HepG2 (cell line): Measurements from ENCODE around the gene KIF27. TPM values are rescaled to one million over a fixed set of nuclear protein-coding genes. Genes with fewer than 3 reads are reported as not detected.

Experiments
- KDM5B ChIP-seq: sonication (generic); formaldehyde crosslinking; IDR thresholded peaks from 2 replicates; pipeline ENCODE4 v1.4.0; 2020; ENCODE audit warnings: missing genetic modification reagents, mild to moderate bottlenecking, borderline replicate concordance
- NRL ChIP-seq: sonication (generic); formaldehyde crosslinking; IDR thresholded peaks from 2 replicates; pipeline ENCODE4 v1.5.0; 2020; ENCODE audit warnings: missing genetic modification reagents, mild to moderate bottlenecking, moderate library complexity, borderline replicate concordance
- POGZ ChIP-seq: sonication (generic); formaldehyde crosslinking; IDR thresholded peaks from 2 replicates; pipeline ENCODE4 v1.4.0; 2020; ENCODE audit warnings: mild to moderate bottlenecking, missing genetic modification reagents
- SIN3A ChIP-seq: IDR thresholded peaks from 2 replicates; pipeline ENCODE4 v1.6.1; 2011; ENCODE audit warnings: low read depth, mild to moderate bottlenecking, control low read depth, low read length, borderline replicate concordance
- XBP1 ChIP-seq: sonication (generic); formaldehyde crosslinking; IDR thresholded peaks from 2 replicates; pipeline ENCODE4 v1.5.0; 2020; ENCODE audit warnings: missing genetic modification reagents
- ZIK1 ChIP-seq: sonication (generic); formaldehyde crosslinking; IDR thresholded peaks from 2 replicates; pipeline ENCODE4 v1.5.0; 2020; ENCODE audit warnings: mild to moderate bottlenecking, low read depth, missing genetic modification reagents, borderline replicate concordance
- ZNF569 ChIP-seq: sonication (generic); formaldehyde crosslinking; IDR thresholded peaks from 2 replicates; pipeline ENCODE4 v1.5.0; 2020; ENCODE audit warnings: mild to moderate bottlenecking, missing genetic modification reagents, moderate library complexity, borderline replicate concordance
- ZNF570 ChIP-seq: sonication (generic); formaldehyde crosslinking; IDR thresholded peaks from 2 replicates; pipeline ENCODE4 v1.4.0; 2020; ENCODE audit warnings: mild to moderate bottlenecking, missing genetic modification reagents, borderline replicate concordance
- polyA plus RNA-seq, 8 experiments: library from polyadenylated mRNA; depleted of rRNA in 3 of 8; stranded (reverse) in 7 of 8; unstranded in 1 of 8; fragments of >200 nt; fragmentation: Illumina TruSeq in 4 of 8; extraction: Trizol in 4 of 8; gene quantifications; 2 replicates each; pipeline versions ENCODE4 v1.2.1 to v1.2.3, GENCODE V29; 2011 to 2016; ENCODE audit warnings: low read depth in 4 of 8, missing spikeins in 1 of 8, mixed read lengths in 1 of 8; ENCODE audit not compliant: insufficient read depth in 1 of 8
- total RNA-seq, 5 experiments: library from RNA; depleted of rRNA; stranded (reverse); fragments of >200 nt; fragmentation: Illumina TruSeq; extraction: Trizol; gene quantifications; 2 replicates each; pipeline ENCODE4 v1.2.3, GENCODE V29; 2016; ENCODE audit warnings: low read depth in 1 of 5
- TF ChIP-seq, protein P1 (sequence below): sonication (generic); formaldehyde crosslinking; IDR thresholded peaks from 2 replicates; pipeline ENCODE4 v1.5.1; 2020; ENCODE audit warnings: missing genetic modification reagents, mild to moderate bottlenecking, borderline replicate concordance
- TF ChIP-seq, protein P2 (sequence below): IDR thresholded peaks from 2 replicates; pipeline ENCODE4 v1.6.1; 2016; ENCODE audit warnings: missing biosample characterization, missing genetic modification reagents, low read depth
- TF ChIP-seq, protein P3 (sequence below): sonication (generic); formaldehyde crosslinking; IDR thresholded peaks from 2 replicates; pipeline ENCODE4 v1.5.1; 2020; ENCODE audit warnings: mild to moderate bottlenecking, missing genetic modification reagents, borderline replicate concordance
- TF ChIP-seq, protein P4 (sequence below): sonication (generic); formaldehyde crosslinking; IDR thresholded peaks from 2 replicates; pipeline ENCODE4; 2020; ENCODE audit warnings: missing genetic modification reagents, mild to moderate bottlenecking, borderline replicate concordance
- TF ChIP-seq, protein P5 (sequence below): sonication (generic); formaldehyde crosslinking; IDR thresholded peaks from 2 replicates; pipeline ENCODE4 v1.5.1; 2020; ENCODE audit warnings: mild to moderate bottlenecking, missing genetic modification reagents
- TF ChIP-seq, protein P6 (sequence below): sonication (generic); formaldehyde crosslinking; IDR thresholded peaks from 2 replicates; pipeline ENCODE4 v1.4.0; 2020; ENCODE audit warnings: mild to moderate bottlenecking, missing genetic modification reagents

The KIF27 gene
- total and polyA plus RNA-seq, 2 of the 13 experiments (the other 11 are each of a cell fraction or from before 2014, with no cell fraction given), result 0.95 to 4.1 TPM

DNA sequence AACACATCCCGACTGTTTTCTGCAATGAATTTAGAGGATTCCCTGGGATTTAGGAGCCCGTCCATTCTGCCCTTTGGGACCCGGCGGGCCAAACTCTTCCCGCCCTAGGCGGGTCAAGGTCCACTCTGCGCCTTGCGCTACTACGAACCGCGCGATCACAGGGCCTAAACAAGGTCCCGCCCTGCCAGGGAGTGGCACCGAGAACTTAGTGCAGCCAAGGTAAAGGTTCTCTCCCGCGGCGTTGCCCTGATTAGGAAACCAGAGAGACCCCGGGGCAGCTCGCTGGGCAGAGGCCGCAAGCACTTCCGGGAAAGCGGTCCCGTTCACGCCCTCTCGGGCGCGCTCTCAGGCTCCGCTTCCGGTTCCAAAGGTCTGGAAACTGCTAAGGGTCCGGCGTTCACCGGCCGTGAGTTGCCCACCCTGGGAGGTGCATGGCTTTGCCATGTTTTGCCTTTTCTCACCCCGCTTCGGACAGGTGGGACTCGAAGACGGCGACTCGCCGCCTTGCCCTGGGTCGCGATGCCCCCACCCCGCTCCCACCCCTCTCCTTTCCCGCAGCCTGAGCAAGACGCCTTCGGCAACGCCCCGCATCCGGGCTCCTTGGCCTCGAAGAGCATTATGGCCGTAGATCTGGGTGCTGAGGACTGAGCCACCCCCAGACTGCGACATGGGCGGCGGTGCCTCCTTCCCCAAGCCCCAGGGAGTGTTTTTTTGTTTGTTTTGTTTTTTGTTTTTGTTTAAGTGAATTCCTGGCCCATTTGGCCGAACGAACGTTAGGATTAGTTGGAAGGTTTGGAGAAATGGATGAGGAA lies 35.4 kb upstream of the KIF27 start (continued):
- TF ChIP-seq, protein P1, sequence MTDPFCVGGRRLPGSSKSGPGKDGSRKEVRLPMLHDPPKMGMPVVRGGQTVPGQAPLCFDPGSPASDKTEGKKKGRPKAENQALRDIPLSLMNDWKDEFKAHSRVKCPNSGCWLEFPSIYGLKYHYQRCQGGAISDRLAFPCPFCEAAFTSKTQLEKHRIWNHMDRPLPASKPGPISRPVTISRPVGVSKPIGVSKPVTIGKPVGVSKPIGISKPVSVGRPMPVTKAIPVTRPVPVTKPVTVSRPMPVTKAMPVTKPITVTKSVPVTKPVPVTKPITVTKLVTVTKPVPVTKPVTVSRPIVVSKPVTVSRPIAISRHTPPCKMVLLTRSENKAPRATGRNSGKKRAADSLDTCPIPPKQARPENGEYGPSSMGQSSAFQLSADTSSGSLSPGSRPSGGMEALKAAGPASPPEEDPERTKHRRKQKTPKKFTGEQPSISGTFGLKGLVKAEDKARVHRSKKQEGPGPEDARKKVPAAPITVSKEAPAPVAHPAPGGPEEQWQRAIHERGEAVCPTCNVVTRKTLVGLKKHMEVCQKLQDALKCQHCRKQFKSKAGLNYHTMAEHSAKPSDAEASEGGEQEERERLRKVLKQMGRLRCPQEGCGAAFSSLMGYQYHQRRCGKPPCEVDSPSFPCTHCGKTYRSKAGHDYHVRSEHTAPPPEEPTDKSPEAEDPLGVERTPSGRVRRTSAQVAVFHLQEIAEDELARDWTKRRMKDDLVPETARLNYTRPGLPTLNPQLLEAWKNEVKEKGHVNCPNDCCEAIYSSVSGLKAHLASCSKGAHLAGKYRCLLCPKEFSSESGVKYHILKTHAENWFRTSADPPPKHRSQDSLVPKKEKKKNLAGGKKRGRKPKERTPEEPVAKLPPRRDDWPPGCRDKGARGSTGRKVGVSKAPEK, result 0 out of 2 replicates have a peak, but pooled peaks have one; percentile 71
- TF ChIP-seq POGZ, result peak; percentile 48
- peak; percentile 91 for TF ChIP-seq KDM5B (CRISPR knock-in tag)
- TF ChIP-seq, protein P2, sequence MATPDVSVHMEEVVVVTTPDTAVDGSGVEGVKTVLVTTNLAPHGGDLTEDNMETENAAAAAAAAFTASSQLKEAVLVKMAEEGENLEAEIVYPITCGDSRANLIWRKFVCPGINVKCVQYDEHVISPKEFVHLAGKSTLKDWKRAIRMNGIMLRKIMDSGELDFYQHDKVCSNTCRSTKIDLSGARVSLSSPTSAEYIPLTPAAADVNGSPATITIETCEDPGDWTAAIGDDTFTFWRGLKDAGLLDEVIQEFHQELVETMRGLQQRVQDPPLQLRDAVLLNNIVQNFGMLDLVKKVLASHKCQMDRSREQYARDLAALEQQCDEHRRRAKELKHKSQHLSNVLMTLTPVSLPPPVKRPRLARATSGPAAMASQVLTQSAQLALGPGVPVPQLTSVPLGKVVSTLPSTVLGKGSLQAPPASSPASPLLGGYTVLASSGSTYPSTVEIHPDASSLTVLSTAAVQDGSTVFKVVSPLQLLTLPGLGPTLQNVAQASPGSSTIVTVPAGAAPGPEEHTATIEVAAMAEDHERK, result no peak
- TF ChIP-seq ZNF570 (CRISPR knock-in tag), result no peak
- TF ChIP-seq NRL (CRISPR knock-in tag), result peak; percentile 89; the same call in 1 of the 2 replicates
- TF ChIP-seq, protein P3, sequence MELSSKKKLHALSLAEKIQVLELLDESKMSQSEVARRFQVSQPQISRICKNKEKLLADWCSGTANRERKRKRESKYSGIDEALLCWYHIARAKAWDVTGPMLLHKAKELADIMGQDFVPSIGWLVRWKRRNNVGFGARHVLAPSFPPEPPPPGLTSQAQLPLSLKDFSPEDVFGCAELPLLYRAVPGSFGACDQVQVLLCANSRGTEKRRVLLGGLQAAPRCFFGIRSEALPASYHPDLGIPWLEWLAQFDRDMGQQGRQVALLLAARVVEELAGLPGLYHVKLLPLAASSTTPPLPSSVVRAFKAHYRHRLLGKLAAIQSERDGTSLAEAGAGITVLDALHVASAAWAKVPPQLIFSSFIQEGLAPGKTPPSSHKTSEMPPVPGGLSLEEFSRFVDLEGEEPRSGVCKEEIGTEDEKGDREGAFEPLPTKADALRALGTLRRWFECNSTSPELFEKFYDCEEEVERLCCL (CRISPR knock-in tag), result no peak
- TF ChIP-seq ZIK1 (CRISPR knock-in tag), result peak; percentile 41; the same call in 1 of the 2 replicates
- TF ChIP-seq, protein P4, sequence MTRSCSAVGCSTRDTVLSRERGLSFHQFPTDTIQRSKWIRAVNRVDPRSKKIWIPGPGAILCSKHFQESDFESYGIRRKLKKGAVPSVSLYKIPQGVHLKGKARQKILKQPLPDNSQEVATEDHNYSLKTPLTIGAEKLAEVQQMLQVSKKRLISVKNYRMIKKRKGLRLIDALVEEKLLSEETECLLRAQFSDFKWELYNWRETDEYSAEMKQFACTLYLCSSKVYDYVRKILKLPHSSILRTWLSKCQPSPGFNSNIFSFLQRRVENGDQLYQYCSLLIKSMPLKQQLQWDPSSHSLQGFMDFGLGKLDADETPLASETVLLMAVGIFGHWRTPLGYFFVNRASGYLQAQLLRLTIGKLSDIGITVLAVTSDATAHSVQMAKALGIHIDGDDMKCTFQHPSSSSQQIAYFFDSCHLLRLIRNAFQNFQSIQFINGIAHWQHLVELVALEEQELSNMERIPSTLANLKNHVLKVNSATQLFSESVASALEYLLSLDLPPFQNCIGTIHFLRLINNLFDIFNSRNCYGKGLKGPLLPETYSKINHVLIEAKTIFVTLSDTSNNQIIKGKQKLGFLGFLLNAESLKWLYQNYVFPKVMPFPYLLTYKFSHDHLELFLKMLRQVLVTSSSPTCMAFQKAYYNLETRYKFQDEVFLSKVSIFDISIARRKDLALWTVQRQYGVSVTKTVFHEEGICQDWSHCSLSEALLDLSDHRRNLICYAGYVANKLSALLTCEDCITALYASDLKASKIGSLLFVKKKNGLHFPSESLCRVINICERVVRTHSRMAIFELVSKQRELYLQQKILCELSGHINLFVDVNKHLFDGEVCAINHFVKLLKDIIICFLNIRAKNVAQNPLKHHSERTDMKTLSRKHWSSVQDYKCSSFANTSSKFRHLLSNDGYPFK (CRISPR knock-in tag), result peak; percentile 91
- TF ChIP-seq XBP1 (CRISPR knock-in tag), result no peak
- TF ChIP-seq, protein P5, sequence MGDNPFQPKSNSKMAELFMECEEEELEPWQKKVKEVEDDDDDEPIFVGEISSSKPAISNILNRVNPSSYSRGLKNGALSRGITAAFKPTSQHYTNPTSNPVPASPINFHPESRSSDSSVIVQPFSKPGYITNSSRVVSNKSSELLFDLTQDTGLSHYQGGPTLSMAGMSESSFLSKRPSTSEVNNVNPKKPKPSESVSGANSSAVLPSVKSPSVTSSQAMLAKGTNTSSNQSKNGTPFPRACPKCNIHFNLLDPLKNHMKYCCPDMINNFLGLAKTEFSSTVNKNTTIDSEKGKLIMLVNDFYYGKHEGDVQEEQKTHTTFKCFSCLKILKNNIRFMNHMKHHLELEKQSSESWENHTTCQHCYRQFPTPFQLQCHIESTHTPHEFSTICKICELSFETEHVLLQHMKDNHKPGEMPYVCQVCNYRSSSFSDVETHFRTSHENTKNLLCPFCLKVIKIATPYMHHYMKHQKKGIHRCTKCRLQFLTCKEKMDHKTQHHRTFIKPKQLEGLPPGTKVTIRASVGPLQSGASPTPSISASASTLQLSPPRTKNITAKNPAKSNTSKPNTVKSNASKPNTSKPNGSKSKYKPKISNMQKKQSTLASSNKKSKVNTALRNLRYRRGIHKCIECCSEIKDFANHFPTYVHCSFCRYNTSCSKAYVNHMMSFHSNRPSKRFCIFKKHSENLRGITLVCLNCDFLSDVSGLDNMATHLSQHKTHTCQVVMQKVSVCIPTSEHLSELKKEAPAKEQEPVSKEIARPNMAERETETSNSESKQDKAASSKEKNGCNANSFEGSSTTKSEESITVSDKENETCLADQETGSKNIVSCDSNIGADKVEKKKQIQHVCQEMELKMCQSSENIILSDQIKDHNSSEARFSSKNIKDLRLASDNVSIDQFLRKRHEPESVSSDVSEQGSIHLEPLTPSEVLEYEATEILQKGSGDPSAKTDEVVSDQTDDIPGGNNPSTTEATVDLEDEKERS (CRISPR knock-in tag), result peak; percentile 87
- TF ChIP-seq SIN3A, result no peak; the same call in 1 of the 2 replicates
- TF ChIP-seq, protein P6, sequence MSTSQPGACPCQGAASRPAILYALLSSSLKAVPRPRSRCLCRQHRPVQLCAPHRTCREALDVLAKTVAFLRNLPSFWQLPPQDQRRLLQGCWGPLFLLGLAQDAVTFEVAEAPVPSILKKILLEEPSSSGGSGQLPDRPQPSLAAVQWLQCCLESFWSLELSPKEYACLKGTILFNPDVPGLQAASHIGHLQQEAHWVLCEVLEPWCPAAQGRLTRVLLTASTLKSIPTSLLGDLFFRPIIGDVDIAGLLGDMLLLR, result no peak; the same call in 1 of the 2 replicates
- no peak for TF ChIP-seq ZNF569
